PC-3 (cell line): ENCODE data around the gene KIF6. TPM values are rescaled to one million over a fixed set of nuclear protein-coding genes. Genes with fewer than 3 reads are reported as not detected.

Experiments
- ATAC-seq: fragments of 200-7000 bp; cut with Tn5 transposase; 2 replicates; pipeline ENCODE4 v1.9.1; 2020; ENCODE audit warnings: mild to moderate bottlenecking, moderate library complexity
- BruUV-seq: library from RNA; stranded (reverse); fragments of 400-500 nt; replicated peaks from 2 replicates; lab custom pipeline; 2021; lab: Mats Ljungman, UMichigan
- CTCF ChIA-PET: fragments of 300-600 bp; sonication (Branson Sonifier 250); formaldehyde crosslinking; loops from one replicate; lab custom pipeline; 2022; ENCODE audit warnings: antibody characterized with exemption; lab: Charles Lee
- POLR2A ChIA-PET: fragments of 300-600 bp; sonication (Branson Sonifier 250); formaldehyde crosslinking; loops from one replicate; lab custom pipeline; 2022; ENCODE audit warnings: antibody characterized with exemption; ENCODE audit not compliant: unreplicated experiment; lab: Charles Lee
- DNase-seq: peaks from one replicate; pipeline ENCODE4 v3.0.0-alpha.2; 2015
- H2AFZ ChIP-seq: fragments of 300-600 bp; sonication (generic); 2 replicates; pipeline ENCODE4 v1.6.0; 2016; ENCODE audit warnings: antibody characterized with exemption, low read length
- H3F3A ChIP-seq: fragments of 300-600 bp; sonication (generic); one replicate; pipeline ENCODE4 v1.6.0; 2017; ENCODE audit warnings: antibody characterized with exemption, low read length, control low read depth, mild to moderate bottlenecking; ENCODE audit not compliant: unreplicated experiment
- H3K27ac ChIP-seq: fragments of 300-600 bp; sonication (generic); 2 replicates; pipeline ENCODE4 v1.5.1; 2016; ENCODE audit warnings: mild to moderate bottlenecking, low read length
- H3K27me3 ChIP-seq: fragments of 300-600 bp; sonication (generic); 2 replicates; pipeline ENCODE4 v1.6.1; 2016; ENCODE audit warnings: low read length, mixed read lengths
- H3K36me3 ChIP-seq: fragments of 300-600 bp; sonication (generic); 2 replicates; pipeline ENCODE4 v1.6.1; 2016; ENCODE audit warnings: low read depth, mixed run types, low read length, mixed read lengths
- H3K4me1 ChIP-seq: fragments of 300-600 bp; sonication (generic); 2 replicates; pipeline ENCODE4 v1.5.1; 2016; ENCODE audit warnings: low read length; ENCODE audit not compliant: insufficient read depth
- H3K4me2 ChIP-seq: fragments of 300-600 bp; sonication (generic); 2 replicates; pipeline ENCODE4 v1.6.0; 2016; ENCODE audit warnings: low read length
- H3K4me3 ChIP-seq: fragments of 300-600 bp; sonication (generic); 2 replicates; pipeline ENCODE4 v1.5.1; 2016; ENCODE audit warnings: mild to moderate bottlenecking, low read length, mixed read lengths
- H3K79me2 ChIP-seq: fragments of 300-600 bp; sonication (generic); 2 replicates; pipeline ENCODE4 v1.6.1; 2017; ENCODE audit warnings: low read length, mixed read lengths
- H3K9ac ChIP-seq: fragments of 300-600 bp; sonication (generic); 2 replicates; pipeline ENCODE4 v1.6.0; 2016; ENCODE audit warnings: mild to moderate bottlenecking, low read length
- H3K9me2 ChIP-seq: fragments of 300-600 bp; sonication (generic); replicated peaks from 2 replicates; pipeline ENCODE4 v1.6.1; 2016; ENCODE audit warnings: mixed run types, low read length, mixed read lengths
- H3K9me3 ChIP-seq: fragments of 300-600 bp; sonication (generic); 2 replicates; pipeline ENCODE4 v1.6.1; 2016; ENCODE audit warnings: low read length, mixed read lengths
- H4K20me1 ChIP-seq: fragments of 300-600 bp; sonication (generic); 2 replicates; pipeline ENCODE4 v1.6.1; 2016; ENCODE audit warnings: low read length, mixed read lengths
- EZH2 ChIP-seq: fragments of 300-600 bp; sonication (generic); IDR thresholded peaks from one replicate; pipeline ENCODE4 v1.6.1; 2017; ENCODE audit warnings: antibody characterized with exemption, mild to moderate bottlenecking, low read length; ENCODE audit not compliant: unreplicated experiment
- EZH2phosphoT487 ChIP-seq: fragments of 300-600 bp; sonication (generic); IDR thresholded peaks from 2 replicates; pipeline ENCODE4 v1.6.1; 2018; ENCODE audit warnings: mild to moderate bottlenecking, antibody characterized with exemption, low read length, borderline replicate concordance
- intact Hi-C: fragments of 100-400 bp; cut with micrococcal nuclease; formaldehyde crosslinking; loops from 2 replicates; pipeline ENCODE4 v1.9.0; 2023
- total RNA-seq: library from RNA; depleted of rRNA; stranded (reverse); fragments of >200 nt; gene quantifications from 2 replicates; pipeline ENCODE4 v1.2.3, GENCODE V29; 2014
- TF ChIP-seq, protein P1 (sequence below): fragments of 300-600 bp; sonication (generic); conservative IDR thresholded peaks from 2 replicates; pipeline ENCODE4 v1.5.1; 2017; ENCODE audit warnings: antibody characterized with exemption, low read depth, mild to moderate bottlenecking, low read length

KIF6 gene
- total RNA-seq, 1 experiment from 2014 or later: 0.07 TPM

DNA sequence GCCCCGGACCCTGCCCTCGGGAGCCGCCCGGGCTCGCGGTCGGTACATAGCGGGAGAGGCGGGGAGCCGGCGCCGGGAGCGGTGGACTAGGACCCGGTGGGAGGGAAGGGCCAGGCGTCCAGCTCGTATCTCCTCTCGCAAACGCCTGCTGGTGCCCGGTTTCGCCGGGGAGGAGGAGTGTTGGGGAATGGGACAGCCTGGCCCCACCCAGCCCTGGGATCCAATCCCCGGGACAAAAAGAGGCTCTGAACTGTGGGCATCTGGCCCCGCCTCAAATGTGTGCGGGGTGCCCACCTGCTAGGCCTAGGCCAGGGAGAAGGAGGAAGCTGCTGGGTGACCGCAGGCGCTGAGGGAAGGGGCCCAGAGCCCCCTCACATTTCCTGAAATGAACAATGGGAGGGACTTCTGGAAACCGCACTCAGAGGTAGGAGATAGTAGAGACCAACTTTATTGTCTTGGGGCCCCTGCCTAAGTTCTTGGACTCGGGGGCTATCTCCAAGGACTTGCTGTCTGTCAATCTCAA, 410.9 kb downstream of the KIF6 start, which contains the start of gene KCNK17:
Gene KCNK17 (minus strand): TSS at position 147 of the 523 bp plus-strand sequence. CDS start 99 bp downstream, at position 48.
- Histone ChIP-seq H4K20me1 (no peaks in the 10 kb centered on the region), H3F3A (no peaks in the 10 kb centered on the region), H3K36me3 (no peaks in the 10 kb centered on the region), H3K79me2 (no peaks in the 10 kb centered on the region), H3K27me3 (peaks cover 44% of the 10 kb centered on the region), H3K9ac (no peak within 1 kb of the TSS), H3K9me2 (no peaks in the 10 kb centered on the region), H3K4me2 (no peak within 1 kb of the TSS), H3K4me1 (no peaks in the 10 kb centered on the region), H3K9me3 (no peaks in the 10 kb centered on the region), H3K27ac (no peak within 1 kb of the TSS), H3K4me3 (no peak within 1 kb of the TSS), H2AFZ (no peak within 1 kb of the TSS)
- TF ChIP-seq EZH2 (no peak), EZH2phosphoT487 (no peak)
- TF ChIP-seq, protein P1, sequence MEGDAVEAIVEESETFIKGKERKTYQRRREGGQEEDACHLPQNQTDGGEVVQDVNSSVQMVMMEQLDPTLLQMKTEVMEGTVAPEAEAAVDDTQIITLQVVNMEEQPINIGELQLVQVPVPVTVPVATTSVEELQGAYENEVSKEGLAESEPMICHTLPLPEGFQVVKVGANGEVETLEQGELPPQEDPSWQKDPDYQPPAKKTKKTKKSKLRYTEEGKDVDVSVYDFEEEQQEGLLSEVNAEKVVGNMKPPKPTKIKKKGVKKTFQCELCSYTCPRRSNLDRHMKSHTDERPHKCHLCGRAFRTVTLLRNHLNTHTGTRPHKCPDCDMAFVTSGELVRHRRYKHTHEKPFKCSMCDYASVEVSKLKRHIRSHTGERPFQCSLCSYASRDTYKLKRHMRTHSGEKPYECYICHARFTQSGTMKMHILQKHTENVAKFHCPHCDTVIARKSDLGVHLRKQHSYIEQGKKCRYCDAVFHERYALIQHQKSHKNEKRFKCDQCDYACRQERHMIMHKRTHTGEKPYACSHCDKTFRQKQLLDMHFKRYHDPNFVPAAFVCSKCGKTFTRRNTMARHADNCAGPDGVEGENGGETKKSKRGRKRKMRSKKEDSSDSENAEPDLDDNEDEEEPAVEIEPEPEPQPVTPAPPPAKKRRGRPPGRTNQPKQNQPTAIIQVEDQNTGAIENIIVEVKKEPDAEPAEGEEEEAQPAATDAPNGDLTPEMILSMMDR: no peak
- intact Hi-C loops: no loop called here
- CTCF ChIA-PET: no interaction called here
- BruUV-seq: no TSS peak
- DNase-seq (no peak), ATAC-seq (no peak)
- POLR2A ChIA-PET: no interaction called here

- POLR2A ChIA-PET: no interaction called here
- Histone ChIP-seq H4K20me1 (no peaks in the 10 kb centered on the region), H3K9me3 (no peaks in the 10 kb centered on the region), H3K36me3 (no peaks in the 10 kb centered on the region), H3K27ac (no peak overlapping the region), H3K9me2 (no peaks in the 10 kb centered on the region), H3K4me3 (no peak overlapping the region), H3K27me3 (peaks cover 37% of the 10 kb centered on the region), H2AFZ (no peak overlapping the region), H3K4me1 (no peaks in the 10 kb centered on the region), H3F3A (no peaks in the 10 kb centered on the region), H3K79me2 (no peaks in the 10 kb centered on the region), H3K4me2 (no peak overlapping the region), H3K9ac (no peak overlapping the region)
- no peak for ATAC-seq
- no TSS peak for BruUV-seq
- TF ChIP-seq EZH2phosphoT487 (no peak), EZH2 (no peak)
- TF ChIP-seq, protein P1: no peak
- no peak for DNase-seq
- CTCF ChIA-PET: no interaction called here
- intact Hi-C loops: no loop called here
These were observed 411.5 kb downstream of the KIF6 start for GRCh38 chr6:39313526-39314272.

DNA sequence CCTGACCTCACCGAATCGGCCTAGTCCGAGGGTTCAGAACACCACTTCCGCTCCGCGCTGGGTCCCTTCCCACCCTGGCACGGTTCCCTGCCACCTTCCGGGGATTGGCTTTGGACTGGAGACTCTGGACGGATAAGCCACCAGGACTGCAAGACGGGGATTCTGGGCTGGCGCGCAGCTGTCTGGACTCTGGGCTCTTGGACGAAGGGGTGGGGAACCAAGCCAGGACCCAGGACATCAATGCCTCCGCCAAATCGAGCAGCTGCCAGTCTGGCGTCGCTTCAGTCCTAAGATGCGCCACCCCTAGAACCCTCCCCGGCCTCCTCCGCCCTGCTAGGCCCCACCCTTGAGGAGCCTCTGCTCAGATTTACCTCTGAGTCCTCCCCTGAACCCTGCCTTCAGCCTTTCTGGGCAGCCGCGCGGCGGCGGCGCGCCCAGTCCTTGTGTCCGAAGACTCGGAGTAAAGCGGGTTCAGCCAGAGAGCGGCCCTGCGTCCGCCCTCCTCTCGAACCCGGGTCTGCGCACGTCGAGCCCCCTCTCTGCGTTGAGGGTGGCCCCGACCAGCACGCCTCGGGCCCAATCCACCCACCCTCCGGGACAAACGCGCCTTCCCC, 412.2 kb downstream of the KIF6 start:
- no peak overlapping the region for H3K27ac ChIP-seq
- no peak overlapping the region for H3K4me2 ChIP-seq
- no peaks in the 10 kb centered on the region for H3F3A ChIP-seq
- ChIA-PET POLR2A (no interaction called here), CTCF (no interaction called here)
- no peaks in the 10 kb centered on the region for H3K9me3 ChIP-seq
- no TSS peak for BruUV-seq
- intact Hi-C loops: no loop called here
- H3K79me2 ChIP-seq: no peaks in the 10 kb centered on the region
- no peaks in the 10 kb centered on the region for H4K20me1 ChIP-seq
- H3K4me1 ChIP-seq: no peaks in the 10 kb centered on the region
- no peak overlapping the region for H2AFZ ChIP-seq
- H3K27me3 ChIP-seq: peaks cover 34% of the 10 kb centered on the region
- DNase-seq: no peak
- TF ChIP-seq EZH2: no peak
- TF ChIP-seq, protein P1: no peak
- no peak for TF ChIP-seq EZH2phosphoT487
- H3K36me3 ChIP-seq: no peaks in the 10 kb centered on the region
- H3K9me2 ChIP-seq: no peaks in the 10 kb centered on the region
- no peak overlapping the region for H3K9ac ChIP-seq
- ATAC-seq: no peak
- no peak overlapping the region for H3K4me3 ChIP-seq
